ACHN (cell line): ENCODE results near the gene HLCS.
A peak's percentile ranks its signal among the peaks of the same experiment; 100 is the strongest.

Experiments used
- DNase-seq: peaks from one replicate; pipeline ENCODE4 v3.0.0-alpha.2; 2015
- in situ Hi-C: cut with HindIII; loops from 2 replicates; pipeline ENCODE4 v1.10.0; 2017; ENCODE audit warnings: low sequenced_read_pairs, low pct_ligation_motif_present, low pct_unique_long_range_greater_than_20kb

HLCS gene

DNA sequence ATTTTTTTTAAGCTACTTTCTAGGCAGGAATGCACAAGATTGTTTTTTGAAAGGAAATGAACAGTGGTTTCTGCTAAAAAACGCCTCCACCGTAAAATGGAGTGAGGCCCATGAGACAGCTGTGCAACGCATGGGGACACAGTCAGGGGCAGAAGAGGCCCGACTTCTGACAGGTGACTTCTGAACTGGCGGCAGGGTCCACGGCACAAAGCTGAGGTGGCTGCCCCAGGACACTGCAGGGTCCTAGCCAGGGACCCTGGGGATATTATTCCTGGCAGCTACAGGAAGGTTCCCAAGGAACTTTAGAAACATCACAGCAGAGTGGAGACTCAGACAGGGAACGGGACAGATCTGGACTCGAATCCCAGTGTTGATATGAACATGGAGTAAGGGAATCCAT is 192.5 kb downstream of the HLCS start:
- DNase-seq: no peak
- in situ Hi-C loops: no loop called here

DNA sequence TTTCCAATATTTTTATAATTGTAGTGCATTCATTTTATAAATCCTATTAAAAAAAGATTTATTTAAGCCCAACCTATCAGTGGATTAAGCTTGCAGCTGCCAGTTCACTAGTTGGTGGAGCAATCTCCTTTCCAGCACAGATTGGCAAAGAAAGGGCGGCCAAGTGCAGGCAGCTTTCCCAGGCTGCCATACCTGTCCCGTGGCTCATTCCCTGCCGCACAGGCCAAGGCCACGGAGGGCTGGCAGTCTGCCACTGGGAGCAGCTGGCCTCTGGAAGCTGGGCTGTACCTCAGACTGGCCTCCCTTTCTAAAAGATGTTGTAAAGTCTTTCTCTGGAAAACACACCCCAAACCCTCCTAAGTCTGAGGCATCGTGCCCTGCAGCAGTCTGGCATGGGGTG is 193.4 kb downstream of the HLCS start:
- peak; percentile 38 for DNase-seq
- in situ Hi-C loops: no loop called here

DNA sequence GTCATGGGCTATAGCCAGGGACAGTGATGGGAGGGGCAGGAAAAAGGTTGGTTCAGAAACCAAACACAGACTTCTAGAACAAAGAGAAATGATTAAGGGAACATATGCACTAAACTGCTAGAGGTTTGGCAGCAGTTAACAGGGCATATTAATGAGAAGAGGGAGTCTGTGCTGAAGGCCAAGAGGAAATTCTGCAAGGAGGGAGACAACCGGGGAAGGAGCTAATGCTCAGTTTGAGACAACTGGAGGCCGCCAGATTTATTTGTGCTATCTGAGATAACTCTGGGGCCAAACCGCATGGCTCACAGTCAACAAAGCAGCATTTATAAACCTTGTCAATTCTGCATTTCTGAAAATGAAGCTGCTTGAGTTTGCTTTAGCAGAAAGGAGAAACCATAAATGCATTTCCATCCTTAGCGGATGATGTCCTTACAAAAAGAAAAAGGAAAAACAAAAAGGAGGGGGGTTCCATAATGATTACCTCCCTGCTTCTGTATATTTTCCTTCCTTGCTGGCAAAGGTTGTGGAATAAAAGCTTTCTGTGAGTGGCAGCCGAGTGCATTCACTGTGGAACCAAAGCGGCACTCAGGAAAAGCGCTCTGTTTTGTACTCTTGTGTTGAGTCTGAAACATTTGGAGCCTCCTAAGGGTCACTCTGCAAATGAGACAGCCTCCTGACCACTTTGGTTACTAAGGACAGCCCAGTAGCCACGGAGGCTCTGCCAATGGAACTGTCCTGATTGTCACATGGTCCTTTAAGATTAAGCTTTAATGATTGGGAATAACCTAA is 197.2 kb downstream of the HLCS start:
- in situ Hi-C loops: no loop called here

DNA sequence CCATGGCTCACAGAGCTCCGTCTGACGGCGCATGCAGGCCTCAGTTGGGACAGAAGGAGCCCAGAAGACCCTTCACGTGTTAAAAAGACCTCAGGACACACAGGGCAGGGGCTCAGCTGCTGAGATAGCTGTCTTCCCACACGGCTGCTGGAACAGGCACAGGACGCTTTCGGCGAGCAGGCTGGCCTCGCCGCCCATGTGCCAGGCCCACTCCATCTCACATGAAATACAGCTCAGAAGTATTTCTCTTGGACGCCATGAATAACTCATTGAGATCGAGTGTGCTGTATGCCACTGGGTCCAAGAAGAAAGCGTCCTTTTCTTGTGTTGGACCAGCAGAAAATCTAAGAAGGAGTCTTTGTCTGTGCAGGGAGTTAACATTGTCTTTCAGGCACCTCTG is 198.0 kb downstream of the HLCS start:
- in situ Hi-C loops: no loop called here
- DNase-seq: no peak

More for the DNA sequence above, 197.2 kb downstream of the HLCS start:
- DNase-seq: no peak

DNA sequence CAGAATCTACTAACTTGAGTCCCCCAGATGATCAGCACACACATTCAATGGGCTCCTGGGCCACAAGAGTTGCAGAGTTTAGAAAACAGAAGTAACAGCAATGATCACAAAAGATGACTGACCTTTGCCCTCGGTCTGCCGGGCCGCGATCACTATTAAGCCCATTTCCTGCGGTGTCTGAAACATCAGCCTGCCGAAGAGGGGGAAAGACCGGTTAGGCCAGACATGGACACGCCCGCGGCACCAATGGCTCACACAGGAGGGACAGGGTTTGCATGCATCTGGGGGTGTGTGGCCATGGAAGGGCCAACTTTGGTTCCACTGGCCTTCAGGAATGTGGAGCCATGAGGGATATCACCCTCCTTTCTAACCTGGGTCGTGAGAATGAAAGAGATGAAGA is 199.4 kb downstream of the HLCS start:
- no peak for DNase-seq
- in situ Hi-C loops: no loop called here

DNA sequence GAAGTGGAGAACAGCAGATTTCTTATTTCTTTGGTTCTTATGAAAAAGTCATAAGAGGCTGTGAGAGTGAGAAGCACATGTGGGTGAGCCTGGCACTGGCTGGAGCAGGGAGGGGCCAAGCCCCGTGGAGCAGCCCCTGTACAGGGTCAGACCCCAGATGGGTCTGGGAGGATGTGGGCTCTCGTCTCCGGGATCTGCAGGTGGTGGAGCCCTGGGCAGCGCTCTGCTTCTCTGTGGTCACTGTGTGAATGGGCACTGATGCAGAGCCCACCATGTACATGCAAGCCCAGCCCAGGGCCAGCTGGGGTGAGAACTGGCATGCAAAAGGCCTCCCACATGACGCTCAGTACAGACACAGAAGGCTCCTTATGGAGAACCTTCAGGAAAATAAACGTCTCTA is 200.0 kb downstream of the HLCS start:
- DNase-seq: no peak
- in situ Hi-C loops: no loop called here

DNA sequence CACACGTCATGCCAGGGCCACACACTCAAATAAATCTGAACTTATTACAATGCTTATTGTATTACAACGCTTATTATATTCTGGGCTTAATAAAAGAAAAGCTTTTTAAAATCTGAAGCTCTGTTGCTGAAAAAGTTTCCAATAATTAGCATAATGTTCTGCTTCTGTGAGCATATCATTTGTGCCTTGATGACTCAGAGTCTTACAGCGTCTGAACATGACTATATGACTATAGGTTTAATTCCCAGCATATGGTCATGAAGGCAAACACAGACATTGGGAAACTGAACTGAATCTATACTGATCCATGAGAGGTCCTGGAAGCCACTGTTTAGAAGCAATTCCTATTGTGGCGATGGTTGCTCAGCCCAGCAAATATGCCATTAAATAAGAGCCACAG is 201.2 kb downstream of the HLCS start:
- in situ Hi-C loops: no loop called here
- DNase-seq: no peak

DNA sequence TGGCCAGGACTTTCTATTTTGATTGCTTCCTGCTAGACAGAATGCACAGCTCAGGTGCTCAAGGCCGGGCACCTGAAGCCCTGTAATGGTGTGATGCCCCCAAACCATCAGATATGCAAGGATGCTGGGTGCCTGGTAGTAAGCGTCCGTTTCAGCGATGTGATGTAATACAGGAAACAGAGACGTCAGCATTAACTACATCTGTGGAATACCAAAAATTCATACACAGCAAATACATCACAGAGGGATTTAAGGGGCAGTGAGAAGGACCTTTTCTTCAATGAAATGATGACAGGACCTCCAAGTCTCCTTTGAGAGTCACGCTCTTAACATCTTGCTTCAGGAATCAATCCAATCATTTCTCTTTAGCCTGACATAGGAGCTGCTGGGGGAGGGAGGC is 203.2 kb downstream of the HLCS start:
- in situ Hi-C loops: no loop called here
- DNase-seq: no peak

DNA sequence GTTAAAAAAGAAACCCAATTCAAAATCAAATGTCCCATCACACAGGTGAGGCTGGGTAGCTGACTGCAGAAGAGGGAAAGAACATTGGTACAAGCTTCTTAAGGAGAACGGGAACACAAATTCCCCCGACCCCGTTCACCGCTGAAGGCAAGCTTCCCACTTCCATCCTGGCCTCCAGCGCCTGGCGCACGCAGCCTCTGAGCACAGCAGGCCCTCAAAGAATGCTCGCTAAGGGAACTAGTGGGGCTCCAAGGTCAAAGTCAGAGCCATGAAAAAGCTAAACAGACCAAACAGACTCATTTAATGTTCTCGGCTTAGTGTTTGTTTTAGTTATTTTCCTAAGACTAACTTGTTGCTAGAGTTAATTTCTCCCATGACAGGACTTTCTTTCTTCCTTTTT is 203.8 kb downstream of the HLCS start:
- in situ Hi-C loops: no loop called here
- no peak for DNase-seq

DNA sequence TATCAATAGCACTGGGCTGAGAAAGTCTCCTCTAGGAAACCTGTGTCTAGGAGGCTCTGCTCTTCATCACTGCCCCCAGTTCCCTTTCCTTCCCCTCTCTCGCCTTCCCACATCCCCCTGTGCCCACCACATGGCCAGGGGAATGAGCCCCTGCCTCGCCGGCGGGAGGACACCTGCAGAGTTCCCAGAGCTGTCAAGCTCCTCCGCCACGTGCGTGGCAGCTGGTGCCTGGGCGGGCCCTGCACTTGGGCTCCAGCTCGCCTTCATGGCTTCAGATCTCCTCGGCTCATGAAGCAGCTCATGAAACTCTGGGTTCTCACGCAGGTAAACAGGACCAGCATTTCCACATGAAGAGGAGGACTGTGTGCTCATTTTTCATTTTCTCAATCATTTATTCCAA is 204.8 kb downstream of the HLCS start:
- DNase-seq: no peak
- in situ Hi-C loops: no loop called here

DNA sequence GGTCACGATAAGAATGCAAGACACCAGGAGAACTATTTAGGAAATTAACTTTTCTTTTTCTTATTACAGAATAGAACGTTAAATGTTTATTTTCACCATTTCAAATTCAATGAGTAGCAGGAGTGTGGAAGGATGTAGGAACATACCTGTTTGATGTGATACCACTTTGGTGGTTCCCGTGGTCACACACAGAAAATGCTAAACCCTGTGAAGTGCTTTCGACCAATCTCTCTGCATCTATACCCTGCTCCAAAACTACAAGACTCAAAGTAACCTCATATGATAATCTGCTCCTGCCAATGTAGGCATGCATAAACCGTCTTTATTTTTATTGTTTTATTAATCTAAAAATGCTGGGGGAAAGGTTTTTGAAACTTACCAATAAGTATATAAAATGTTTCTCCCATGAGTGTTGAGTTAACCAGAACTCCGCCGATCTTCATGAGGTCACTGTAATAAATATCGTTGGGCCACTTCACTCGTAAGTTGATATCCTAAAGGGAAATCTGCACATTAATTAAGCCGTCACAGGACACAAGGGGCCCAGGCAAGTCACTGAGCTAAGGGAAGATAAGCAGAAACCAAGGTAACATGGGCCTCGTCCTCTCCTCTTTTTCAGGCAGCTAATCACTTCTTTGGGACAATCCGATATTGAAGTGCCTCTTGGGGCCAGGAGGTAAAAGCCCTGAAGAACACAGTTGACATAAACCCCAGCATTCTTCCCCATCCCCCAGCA is 207.0 kb downstream of the HLCS start:
- no peak for DNase-seq
- in situ Hi-C loops: no loop called here

DNA sequence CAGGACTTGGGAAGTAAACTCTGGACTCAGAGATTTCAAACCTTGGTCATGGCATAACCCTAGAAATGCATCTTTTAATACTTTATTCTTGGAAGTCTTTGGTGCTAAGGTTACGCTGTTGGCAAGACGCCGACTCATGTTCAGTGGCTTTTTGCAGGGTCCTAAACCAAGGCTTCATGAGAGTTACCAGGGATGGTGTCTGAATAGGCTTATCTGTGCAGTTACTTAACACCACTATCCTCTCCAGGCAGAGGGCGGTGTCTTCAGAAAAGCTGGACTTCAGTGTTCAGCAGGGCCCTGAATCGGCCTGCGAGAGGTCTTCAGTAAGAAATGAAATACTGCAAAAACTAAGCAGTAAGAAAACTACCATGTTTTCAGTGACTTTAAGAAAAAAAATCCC is 209.3 kb downstream of the HLCS start:
- DNase-seq: no peak

DNA sequence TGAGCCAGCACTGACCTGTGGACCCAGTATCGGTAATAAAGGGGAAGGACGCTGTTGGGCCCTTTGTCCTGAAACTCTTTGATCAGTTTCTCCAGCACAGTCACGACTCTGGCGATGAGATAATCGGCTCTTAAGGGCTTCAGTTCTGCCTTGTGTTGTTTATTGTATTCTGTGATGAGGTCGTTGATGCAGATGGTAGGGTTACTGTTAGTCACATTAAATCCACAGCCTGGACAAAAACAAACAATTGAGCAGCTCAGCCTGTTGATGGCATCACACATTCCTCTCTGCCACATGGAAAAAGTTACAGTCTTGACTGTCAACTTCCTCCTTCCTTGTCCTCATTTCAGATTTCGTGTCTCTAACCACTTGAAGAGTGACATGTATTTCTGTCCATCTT is 209.9 kb downstream of the HLCS start:
- in situ Hi-C loops: no loop called here
- DNase-seq: no peak

More for the DNA sequence above, 209.3 kb downstream of the HLCS start:
- in situ Hi-C loops: no loop called here

DNA sequence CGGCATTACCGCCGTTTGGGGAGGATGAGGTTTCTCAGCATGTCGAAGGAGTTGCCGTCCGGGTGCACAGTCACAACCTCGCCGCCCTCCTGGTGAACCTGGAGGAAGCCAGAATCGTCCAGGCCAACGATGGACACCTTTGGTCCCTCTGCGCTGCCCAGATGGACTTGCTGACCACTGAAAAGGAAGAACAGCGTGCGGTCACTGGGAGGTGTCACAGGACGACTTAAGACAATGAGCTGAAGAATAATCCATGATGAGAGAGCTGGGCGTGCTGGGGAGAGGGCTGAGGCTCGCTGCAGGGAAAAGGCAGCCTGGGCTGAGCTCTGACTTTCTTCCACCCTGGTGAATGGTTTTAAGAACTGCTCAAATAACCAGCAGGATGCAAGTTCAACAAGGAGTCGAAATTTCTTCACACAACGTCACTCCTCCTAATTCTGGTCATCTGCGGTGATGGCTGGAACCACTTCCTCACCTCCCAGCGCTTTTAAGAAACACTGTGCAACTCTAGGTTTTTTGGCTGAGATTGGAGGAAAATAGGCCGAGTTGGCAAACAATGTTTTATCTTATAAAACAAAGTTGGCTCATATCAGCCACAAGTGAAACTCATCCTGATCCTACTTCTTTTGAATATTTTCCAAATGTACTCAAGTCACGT is 212.1 kb downstream of the HLCS start:
- DNase-seq: no peak
- in situ Hi-C loops: no loop called here

DNA sequence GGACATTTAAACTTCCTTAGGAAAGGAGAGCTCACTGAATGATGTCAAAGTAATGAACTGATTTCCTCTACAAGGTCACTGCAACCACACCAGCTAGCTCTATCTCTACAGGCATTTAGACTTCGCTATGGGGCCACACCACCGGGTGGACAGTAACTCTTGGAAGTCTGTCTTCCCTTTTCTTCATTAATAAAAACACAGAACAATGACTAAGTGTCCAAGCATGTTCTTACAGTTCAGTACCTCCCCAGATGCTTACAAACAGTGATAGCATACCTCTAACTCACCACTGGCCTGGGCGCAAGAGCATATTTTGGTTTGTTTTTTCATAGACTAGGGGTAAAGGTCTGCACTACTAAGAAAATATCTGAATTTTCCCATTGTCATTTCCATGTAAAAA is 212.9 kb downstream of the HLCS start:
- DNase-seq: peak; percentile 25
- in situ Hi-C loops: no loop called here

DNA sequence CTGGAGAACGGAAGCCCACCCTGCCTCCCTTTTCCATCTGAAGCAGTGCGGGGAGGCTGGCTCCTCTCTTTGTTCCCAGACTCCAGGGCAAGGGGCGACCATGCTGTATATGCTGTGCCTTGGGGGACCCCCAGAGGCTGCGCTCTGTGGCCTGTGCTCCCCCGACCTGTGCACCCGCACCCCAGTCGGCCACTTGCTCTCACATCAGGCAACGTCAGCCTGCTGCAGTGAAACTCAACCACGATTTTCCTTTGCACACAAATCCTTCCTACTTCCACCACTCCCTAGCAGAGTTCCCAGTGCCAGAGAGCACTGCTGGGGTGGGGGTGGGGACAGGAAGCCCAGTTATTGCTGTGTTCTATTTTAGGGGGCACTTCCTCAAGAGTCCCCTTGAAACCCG is 215.1 kb downstream of the HLCS start:
- in situ Hi-C loops: no loop called here
- DNase-seq: no peak

DNA sequence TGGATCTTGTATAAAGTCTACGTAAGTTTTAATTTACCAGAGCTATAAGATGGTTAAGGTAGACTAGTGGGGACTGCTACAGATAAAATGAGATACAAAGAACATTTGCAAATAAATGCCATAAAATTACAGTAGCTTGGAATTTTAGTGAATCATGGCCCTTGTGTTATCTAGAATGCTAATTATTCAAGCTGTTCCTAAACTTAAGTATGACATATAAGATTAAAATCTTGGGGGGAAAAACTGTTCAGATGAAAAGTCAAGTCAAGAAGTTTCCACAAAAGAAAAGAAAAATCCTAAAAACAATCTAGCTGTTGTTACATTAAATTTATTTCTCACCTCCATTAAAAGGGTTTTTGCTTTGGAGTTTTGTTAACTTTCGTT is 215.9 kb downstream of the HLCS start:
- in situ Hi-C loops: no loop called here
- DNase-seq: no peak

DNA sequence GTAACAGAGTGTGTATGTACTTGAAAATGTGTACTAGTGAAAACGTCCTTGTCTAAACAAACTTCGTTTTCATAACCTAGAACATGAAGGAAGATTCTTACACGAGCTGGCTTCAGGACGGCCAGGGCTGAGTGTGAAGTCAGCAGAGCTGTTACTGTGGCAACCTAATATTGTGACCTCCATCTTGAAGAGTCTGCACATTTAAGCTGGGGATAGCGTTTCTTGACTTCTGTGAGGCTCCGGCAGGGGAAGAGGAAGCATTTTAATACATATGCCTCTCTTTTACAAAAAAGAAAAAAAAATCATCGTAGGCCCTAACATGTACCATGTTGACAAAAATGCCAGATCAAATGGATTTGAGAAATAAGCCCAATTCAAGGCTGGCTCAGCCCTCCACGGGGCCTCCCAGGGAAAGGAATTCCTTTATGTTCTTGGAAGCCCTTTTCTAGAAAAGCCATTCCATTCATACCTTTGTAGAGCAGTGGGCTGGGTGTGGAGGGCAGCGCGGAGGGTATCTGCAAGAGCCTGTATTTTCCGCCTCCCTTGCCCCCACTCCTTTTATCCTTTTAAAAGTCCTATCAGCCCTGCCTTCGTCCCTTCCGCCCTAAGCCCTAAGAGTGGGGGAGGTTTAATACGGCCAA is 216.4 kb downstream of the HLCS start:
- in situ Hi-C loops: no loop called here
- DNase-seq: no peak

DNA sequence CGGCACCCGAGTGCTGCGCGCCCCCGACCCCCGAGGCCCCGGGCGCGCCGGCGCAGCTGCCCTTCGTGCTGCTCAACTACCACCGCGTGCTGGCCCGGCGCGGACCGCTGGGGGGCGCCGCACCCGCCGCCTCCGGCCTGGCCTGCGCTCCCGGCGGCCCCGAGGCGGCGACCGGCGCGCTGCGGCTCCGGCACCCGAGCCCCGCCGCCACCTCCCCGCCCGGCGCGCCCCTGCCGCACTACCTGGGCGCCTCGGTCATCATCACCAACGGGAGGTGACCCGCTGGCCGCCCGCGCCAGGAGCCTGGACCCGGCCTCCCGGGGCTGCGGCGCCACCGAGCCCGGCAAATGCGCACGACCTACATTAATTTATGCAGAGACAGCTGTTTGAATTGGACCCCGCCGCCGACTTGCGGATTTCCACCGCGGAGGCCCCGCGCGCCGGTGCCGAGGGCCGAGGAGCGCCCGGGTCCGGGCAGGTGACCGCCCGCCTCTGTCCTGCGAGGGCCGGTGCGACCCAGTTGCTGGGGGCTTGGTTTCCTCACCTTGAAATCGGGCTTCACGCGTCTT is 218.6 kb downstream of the HLCS start:
- in situ Hi-C loops: no loop called here
- DNase-seq: peak; percentile 61
